GM18861 (cell line): ENCODE measurements around the gene NMS.
"Not testable (repeated sequence)": the region's sequence is repeated elsewhere in the genome, so short reads cannot be mapped to it uniquely, and the experiment has no call there.

Experiments
- ATAC-seq: cut with Tn5 transposase; IDR thresholded peaks from one replicate; pipeline ENCODE4 v1.9.1; 2021; ENCODE audit not compliant: unreplicated experiment

NMS gene, protein sequence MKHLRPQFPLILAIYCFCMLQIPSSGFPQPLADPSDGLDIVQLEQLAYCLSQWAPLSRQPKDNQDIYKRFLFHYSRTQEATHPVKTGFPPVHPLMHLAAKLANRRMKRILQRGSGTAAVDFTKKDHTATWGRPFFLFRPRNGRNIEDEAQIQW

DNA sequence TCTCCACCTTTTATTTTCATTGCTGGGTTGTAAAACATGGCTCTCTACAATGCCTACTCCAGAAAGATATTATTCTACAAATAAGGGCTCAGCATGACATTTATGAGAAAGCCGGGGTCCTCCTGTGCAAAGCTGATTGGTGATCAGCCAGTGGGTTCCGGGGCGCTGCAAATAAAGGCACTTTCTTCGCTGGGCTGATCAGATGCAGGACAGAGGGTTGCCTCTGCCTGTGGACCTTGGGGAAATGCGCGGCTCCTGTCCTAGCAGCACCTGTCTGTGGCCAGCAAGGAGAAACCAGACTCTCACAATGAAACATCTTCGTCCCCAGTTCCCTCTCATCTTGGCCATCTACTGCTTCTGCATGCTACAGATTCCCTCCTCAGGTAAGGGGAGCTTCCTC is at the start of gene NMS:
TSS of gene NMS (plus strand) at position 301 of the 400 bp plus-strand sequence. CDS start at position 308, 7 bp downstream.
- ATAC-seq, result no peak

DNA sequence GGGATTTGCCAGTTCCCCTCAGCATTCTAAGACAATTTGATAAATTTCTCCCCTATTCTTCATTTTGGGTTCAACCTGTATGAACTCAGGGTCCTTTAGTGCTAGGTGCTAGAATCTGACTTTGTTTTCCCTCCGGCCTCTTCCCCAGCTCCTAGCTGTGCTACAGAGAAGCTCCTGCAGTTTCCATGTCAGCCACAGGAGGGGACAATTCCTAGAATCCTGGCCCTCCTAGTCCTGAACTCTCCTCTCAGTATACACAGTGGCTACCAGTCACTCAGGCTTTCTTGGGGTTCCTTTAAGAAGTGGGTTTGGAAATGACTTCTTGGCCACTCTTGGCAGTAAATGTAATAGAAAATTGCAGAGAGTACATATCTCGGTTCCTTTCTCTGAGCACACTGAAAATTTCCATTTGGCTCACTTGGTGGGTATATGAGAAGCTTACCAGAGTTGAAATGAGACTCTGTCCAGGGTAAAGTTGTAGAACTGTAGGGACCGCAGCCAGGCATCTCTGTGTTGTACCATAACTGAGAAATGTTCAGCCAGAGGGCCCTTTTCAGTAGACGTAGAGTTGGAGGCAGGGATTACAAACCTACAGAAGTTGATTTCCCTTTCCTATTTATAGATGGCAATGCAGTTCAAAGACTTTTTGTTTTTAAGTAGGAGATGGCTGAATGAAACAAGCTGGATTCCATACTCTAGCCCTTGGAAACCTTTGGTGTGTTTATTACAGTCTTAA is 47.8 kb upstream of the NMS start:
- no peak for ATAC-seq

DNA sequence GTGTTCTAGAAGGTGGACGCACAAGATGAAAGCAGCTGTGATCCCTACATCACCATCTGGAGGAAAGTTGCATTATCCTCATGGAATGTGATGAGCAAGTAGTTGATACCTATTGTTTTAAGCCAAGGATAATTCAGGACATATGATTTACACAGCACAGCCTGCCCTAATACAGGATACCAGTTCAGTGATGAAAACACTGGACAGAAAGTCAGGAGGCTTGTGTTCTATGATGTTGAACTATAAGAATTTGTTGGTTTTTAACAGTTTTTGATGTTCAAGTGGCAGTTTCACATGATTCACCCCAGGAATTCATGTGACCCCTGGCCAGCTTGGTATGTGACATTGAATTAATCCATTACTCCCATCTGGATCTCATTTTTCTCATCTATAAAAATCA is 46.7 kb upstream of the NMS start:
- no peak for ATAC-seq

DNA sequence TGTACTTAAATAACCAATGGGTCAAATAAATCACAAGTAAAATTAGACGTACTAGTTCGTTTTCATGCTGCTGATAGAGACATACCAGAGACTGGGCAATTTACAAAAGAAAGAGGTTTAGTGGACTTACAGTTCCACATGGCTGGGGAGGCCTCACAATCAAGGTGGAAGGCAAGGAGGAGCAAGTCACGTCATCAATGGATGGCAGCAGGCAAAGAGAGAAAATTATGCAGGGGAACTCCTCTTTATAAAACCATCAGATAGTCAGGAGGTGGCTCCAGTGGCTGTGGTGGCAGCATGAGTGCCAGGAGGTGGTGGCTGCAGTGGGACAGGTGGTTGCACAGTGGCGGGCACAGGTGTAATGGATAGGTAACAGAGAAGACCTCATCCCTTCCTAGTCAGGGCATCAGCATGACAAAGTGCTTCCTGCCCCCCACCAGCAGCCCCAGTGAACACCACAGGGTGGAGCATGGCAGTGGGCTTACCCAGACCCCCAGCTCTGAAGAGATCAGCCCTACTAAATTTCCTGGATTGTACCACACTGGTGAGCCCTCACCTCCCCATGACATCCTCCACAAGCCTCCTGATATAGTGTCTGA is 45.9 kb upstream of the NMS start:
- no peak for ATAC-seq

DNA sequence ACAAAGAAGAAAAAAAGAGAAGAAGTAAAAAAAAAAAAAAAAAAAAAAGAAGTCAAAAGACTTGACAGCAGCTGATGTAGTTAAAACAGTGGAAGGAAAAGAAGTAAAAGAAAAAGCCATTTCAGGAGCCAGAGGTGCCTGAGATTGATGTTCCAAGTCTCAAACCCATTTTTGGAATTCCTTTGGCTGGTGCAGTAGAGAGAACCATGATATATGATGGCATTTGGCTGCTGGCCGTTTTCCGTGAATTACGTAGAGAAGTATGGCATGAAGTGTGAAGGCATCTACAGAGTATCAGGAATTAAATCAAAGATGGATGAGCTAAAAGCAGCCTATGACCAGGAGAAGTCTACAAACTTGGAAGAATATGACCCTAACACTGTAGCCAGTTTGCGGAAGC is 45.2 kb upstream of the NMS start:
- no peak for ATAC-seq

DNA sequence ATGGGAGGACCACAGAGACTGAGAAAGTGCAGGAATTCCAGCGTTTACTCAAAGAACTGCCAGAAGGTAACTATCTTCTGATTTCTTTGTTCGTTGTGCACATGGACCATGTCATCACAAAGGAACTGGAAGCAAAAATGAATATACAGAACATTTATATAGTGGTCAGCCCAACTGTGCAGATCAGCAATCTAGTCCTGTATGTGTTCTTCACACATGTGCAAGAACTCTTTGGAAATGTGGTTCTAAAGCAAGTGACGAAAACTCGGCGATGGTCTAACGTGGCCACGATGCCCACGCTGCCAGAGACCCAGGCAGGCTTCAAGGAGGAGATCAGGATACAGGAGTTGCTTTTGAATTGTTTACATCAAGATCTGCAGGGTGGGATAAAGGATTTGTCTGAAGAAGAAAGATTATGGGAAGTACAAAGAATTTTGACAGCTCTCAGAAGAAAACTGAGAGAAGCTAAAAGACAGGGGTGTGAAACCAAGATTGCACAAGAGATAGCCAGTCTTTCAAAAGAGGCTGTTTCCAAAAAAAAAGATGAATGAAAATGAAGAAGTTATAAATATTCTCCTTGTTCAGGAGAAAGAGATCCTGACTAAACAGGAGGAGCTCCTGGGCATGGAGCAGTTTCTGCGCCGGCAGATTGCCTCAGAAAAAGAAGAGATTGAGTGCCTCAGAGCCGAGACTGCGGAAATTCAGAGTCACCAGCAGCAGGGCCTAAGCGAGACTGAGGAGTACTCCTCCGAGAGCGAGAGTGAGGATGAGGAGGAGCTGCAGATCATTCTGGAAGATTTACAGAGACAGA is 44.5 kb upstream of the NMS start:
- no peak for ATAC-seq

DNA sequence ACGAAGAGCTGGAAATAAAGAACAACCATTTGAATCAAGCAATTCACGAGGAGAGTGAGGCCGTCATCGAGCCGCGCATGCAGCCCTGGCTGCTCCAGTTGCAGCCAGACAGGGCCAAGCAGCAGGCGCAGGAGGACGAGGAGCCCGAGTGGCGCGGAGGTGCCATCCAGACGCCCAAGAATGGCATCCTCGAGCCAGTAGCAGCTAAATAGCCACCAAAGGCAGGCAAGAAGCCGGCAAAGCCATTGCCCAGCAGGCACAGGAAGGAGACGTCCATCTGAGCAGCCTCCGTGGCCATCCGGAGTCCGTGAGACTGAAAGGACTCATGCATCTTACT is 43.9 kb upstream of the NMS start:
- ATAC-seq, result no peak

DNA sequence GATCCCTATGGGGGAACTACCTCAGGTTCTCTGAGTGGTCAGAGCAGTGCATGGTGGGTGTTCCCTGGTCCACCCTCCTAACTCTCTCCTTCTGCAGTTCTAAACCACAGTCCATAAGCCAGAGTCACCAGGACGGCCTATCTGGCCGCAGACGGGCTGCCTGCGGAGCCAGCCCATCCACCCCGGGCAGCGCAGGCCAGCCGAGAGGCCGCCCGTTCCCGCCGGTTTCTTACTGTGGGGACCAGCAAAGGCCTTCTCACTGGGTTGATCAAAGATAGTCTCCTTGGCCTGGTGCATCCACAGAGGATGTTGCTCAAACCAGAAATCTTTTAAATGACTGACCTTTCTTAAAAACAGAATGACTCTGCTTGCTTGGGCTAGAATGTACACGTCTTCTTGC is 43.2 kb upstream of the NMS start:
- ATAC-seq, result no peak

DNA sequence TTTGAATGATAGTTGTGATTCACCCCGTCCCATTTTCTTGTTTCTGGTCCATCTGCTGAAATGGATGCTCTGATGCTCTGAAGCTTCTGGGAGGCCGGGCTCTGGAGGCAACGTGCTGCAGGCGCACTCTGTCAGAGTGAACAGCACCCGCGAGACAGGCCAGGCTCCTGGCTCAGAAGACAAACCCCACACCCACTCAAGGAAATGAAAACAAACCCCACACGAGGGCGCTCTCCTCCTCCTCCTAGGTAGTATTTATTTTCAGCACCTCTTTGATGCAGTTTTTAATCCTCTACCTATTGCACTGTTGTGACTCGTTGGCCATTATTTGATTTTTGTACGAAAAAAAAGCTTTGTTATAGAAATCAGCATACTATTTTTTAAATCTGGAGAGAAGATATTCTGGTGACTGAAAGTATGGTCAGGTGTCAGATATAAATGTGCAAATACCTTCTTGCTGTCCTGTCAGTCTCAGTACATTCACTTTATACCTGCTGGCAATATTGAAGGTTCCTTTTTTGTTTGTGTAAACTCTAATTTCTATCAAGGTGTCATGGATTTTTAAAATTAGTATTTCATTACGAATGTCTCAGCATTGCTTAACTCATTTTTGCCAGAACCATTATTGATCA is 42.5 kb upstream of the NMS start:
- no peak for ATAC-seq

DNA sequence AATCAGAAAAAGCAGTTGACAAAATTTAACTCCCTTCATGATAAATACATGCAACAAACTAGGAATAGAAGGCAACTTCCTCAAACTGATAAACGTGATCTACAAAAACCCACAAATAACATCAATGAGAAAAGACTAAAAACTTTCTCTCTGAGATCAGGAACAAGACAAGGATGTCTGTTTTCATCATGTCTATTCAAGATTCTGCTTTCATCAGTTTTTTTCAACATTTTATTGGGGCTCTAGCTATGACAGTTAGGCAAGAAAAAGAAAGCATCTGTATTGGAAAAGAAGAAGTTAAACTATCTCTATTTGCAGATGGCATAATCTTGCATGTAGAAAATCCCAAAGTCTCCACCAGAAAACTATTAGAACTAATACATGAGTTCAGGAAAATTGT is 40.6 kb upstream of the NMS start:
- ATAC-seq, result no peak

DNA sequence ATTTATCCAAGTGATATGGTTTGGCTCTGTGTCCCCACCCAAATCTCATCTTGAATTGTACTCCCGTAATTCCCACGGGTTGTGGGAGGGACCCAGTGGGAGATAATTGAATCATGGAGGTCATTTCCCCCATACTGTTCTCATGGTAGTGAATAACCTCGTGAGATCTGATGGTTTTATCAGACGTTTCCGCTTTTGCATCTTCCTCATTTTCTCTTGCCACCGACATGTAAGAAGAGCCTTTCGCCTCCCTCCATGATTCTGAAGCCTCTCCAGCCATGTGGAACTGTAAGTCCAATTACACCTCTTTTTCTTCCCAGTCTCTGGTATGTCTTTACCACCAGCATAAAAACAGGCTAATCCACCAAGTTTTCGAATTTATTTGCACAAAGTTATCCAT is 32.5 kb upstream of the NMS start:
- ATAC-seq, result no peak

DNA sequence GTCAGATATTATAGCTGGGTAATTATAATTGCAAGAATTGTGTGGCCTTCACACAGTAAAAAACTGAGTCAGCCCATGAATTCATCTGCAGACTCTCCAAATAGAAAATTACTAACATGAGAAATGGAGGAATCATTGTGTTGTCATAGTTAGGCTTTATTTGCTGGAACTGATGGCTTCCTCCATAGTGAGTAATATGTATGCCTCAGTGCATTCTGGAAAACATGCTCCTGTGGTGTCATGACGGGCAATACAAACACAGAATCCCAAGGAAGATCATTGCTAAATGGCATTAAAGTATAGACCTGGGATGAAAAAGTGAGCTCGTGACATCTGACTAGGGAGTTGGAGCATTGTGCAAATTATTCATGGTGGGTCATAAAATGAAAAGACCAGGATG is 23.6 kb upstream of the NMS start:
- ATAC-seq, result no peak

DNA sequence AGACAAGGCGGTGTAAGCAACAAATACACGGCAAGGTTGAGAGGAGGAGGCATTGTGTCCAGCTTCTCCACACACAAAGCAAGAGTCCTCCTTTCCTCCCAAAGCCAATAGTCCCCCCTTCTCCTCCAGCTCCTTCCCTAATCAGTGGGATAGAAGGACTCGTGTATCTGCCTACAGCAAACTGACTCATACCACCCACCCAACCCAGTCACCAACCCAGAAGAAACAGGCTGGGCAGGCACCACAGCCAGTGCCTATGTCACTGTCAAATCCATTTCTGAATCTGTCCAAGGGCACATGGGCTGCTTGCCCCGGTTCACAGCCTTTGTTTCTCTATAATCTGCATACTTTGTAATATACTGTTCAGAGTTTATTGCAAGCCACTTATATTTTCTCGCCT is 19.2 kb upstream of the NMS start:
- ATAC-seq, result no peak

DNA sequence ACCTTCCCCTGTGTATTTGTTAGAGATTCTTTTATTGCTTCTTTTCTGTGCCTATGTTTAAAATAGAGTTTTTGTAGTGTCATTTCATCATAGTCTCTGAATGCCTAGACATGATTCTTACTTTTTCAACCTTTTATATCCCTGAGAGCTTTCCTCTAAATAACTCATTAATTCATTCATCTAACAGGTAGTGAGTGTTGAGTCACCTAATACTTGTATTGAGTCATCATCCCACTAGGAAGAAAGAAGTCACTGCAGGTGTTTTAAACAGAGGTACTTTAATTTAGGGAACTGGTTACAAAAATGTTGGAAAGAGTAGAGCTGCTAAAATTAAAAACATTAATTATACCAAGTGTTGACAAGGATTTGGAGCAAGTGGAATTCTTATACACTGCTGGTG is 18.5 kb upstream of the NMS start:
- ATAC-seq, result no peak

DNA sequence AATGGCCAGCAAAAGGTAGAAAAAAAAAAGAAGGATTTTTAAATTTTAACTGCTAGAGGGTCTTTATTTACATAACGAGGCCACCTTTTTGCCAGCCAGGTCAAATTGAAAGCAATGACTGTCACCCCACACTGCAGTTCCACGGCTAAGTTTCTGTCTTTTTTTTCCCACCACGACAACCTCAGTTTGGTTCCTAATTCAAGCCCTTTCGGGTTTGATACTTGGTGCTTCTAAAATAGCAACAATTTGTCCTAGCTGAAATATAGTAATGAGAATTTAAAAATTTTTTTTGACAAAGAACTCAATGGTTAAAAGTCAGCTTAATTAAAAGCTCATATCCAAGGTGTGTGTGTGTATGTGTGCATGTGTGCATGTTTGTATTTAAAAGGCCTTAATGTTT is 16.4 kb upstream of the NMS start:
- no peak for ATAC-seq

DNA sequence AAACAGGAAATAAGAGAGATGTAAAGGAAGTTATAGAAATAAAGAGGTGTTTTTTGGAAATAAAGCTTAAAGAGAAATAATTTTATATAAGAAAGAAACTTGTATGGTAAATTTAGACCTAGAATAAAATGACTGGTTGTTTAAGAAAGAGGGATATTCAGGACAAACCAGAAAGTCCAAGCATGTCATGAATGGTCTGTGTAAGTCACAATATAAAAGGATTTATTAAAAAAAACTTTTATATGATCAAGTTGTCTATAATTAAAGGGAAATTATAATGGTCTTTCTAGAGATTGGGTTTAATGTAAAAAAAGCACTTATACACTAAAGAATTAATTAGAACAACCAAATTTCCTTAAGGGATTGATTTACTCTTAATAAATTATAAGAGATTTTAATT is 13.9 kb upstream of the NMS start:
- not testable (repeated sequence) for ATAC-seq

DNA sequence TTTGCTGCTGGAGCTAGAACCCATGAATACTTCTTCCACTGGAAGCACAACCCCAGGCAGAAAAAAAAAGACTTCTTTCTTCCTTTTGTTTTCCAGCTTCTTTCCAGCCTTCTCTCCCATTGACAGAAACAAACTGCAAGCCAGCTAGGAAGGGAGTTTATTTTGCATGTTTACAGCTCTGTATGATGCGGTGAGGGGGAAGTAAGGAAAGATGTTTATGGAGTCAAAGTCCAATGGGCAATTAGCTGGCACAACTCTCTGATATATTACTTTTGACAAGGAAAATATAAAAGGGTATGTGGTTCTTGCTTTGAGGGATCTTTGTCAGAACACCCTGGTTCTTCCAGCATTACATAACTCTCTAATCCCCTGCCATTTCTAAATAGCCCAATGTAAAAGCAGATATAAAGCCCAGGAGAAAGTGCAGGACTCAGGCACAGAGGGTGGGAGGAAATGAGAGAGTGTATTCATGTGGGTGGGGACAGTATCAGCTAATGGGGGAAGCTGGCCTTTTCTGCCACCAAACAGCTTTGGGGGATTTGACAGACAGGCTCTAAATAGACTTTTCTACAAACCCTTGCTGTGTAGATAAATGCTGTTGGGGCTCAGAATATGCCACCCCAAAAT is 9.3 kb upstream of the NMS start:
- ATAC-seq, result no peak

DNA sequence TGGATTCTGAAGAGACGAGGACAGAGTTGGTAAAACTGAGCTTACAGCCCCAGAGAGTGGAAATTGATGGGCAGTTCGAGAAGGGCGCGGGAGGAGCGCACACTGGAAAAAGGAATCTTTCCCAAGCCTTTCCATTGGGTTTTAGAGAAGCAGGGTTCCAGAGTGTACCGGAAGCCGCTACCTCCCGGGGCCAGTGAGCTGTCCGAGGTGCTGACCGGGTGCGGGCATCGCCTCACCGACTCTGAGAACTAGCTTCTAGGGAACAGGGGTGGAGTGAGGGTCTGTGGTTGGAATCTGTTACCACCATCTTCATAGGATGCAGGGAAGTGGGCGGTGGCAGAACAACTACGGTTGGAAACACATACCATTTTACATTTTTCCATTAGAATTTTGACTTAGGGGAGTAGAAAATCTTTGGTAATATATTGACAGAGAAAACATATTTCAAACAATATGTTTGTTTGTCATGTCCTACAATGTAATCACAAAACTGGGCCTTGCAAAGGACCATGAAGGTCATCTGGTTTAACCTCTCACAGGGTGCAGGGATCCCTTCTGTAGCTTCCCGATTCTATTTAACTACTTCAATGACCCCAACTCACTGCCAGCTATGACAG is 724 bp downstream of the NMS start:
- no peak for ATAC-seq

DNA sequence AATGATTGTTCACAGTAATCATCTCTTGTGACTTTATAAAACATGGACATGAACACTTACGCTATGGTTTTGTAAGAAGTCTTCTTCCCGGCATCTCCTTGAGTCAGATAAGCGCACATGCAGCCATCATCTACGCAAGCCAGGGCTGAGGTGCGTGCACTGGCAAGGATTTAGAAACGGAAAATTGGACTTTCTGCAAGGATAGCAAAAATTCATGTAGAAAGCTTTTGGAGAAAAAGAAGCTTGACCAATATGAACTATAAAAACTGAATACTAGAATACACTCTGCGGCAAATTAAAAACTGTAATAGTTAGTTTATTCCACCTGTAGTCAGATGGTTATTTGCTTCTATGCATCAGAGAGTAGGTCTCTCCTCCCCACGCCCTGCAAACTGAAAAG is 6.3 kb downstream of the NMS start:
- no peak for ATAC-seq

DNA sequence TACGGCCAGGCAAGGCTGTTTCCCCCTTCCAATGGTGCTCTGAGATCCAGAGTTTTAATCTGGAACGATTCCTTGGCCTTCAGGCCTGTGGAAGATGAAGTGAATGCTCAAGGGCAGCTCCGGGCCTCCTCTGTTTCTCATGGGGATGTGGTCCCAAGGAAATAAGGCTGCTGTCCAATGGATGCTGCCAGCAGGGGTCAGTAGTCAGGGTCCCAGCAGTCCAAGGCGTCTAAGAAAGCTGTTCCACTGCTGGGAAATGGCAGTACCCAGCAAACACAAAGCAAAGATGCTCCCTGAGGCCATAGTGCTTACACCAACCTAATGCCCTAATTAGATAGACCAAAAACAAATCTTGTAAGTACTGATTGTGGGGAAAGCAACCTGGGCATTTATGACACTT is 12.5 kb downstream of the NMS start:
- ATAC-seq, result no peak

DNA sequence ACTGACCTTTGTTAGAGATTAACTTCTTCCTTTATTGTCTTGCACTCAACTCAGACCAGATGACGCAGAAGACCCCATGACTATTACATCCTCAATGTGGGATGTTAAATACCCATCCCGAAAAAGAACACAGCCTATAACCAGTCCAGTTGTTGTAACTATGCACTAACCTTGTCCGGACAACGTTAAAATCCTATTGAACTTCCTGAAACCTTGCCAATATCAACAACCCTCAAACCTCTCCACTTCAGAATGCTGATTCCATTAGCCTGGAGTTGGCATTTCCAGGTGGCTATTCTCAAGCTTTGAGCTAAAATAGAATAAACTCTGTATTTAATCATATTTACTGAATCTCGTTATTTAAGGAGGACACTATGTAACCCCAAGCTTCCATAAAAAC is 13.6 kb downstream of the NMS start:
- no peak for ATAC-seq
